Fibroblast of lung (primary cell): ENCODE measurements around the gene SPC24.

Experiments
- CTCF ChIP-seq, 2 donors: IDR thresholded peaks in 1 of 2; conservative IDR thresholded peaks in 1 of 2; 1 replicate in 1 of 2; 2 replicates in 1 of 2; pipeline ENCODE4 v1.5.1; 2011 to 2012; ENCODE audit warnings: low read length in 2 of 2, control low read depth in 1 of 2, inconsistent platforms in 1 of 2, low read depth in 1 of 2, mild to moderate bottlenecking in 1 of 2
- EZH2 ChIP-seq: IDR thresholded peaks from 2 replicates; pipeline ENCODE4 v1.5.1; 2012; ENCODE audit warnings: low read length, control low read depth, mild to moderate bottlenecking; ENCODE audit errors: missing control alignments

GRCh38 chr19:11200015-11200574 is 44.5 kb upstream of the SPC24 start:
- TF ChIP-seq CTCF (conservative IDR thresholded peaks at IDR 0.05 in 1 of 2, IDR thresholded peaks at IDR 0.05 in 1 of 2; ENCODE audit: low read depth in 1 of 2, low read length in 2 of 2) (no peak), EZH2 (no peak)
